Activated CD8-positive, alpha-beta memory T cell treated with anti-CD3 and anti-CD28 coated beads for 1 hour (primary cell): ENCODE measurements around the gene BMERB1.

Experiments
- DNase-seq, 2 donors: peaks; one replicate each; pipeline ENCODE4 v3.0.0-alpha.2; 2020; ENCODE audit warnings: low read depth in 1 of 2; ENCODE audit errors: extremely low read depth in 1 of 2

Gene BMERB1

DNA sequence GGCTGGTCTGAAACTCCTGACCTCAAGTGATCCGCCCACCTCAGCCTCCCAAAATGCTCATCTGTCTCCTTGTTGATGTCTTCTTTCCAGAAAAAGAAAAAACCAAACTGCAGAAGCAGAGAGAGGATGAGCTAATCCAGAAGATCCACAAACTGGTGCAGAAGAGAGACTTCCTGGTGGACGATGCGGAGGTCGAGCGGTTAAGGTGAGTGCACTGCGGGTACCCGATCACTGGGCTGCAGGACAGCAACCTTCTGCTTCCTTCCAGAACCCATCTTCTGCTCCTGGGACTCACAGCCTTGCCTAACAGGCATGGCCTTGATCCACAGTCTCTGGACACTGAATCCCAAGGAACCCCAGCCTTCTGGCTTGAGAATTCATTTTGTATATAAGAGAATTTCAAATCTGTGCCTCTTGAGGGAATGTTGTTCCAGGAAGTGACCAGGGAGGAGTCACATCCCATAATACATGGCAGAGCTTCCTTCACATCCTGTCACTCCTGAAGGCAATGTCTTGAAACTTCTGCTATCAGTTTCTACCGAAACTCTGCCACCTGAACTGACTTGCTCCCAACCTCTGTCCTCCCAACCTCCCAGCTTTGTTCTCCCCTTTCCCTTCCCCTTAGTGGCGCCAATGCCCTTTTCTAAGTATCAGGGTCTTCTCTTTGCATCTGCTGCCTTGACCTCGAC, 146.9 kb downstream of the BMERB1 start:
- no peak for DNase-seq

DNA sequence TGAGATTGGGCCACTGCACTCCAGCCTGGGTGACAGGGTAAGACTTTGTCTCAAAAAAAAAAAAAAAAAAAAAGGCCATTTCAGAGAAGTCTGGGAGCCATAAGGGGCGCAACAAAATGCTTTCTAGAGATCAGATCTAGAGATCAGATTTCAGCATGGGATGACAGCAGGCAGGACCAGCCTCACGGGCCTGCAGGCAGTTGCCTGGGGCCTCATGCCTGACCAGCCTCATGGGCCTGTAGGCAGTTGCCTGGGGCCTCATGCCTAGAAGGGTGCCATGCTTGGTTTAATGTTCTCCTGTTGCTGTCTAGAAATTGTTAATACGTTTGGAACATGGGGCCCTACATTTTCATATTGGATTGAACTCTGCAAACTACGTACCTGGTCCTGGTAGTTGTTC, 149.1 kb downstream of the BMERB1 start:
- no peak for DNase-seq

DNA sequence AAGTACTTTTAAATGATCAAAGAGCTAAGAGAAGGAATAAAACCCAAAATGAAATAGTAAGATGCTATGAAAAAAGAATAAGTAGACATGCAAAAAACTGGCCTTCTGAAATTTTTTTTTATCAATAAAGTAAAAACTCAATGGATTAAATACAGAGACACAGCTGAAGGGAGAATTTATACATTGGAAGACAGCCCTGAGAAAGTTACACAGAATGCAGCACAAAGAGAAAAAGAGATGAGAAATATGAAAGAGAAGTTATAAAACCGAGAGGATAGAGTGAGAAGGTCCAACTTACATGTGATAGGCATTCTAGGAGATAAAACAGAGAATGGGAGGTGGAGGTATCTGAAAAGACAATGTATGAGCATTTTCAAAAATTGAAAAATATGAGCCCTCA, 151.6 kb downstream of the BMERB1 start:
- DNase-seq, result no peak

DNA sequence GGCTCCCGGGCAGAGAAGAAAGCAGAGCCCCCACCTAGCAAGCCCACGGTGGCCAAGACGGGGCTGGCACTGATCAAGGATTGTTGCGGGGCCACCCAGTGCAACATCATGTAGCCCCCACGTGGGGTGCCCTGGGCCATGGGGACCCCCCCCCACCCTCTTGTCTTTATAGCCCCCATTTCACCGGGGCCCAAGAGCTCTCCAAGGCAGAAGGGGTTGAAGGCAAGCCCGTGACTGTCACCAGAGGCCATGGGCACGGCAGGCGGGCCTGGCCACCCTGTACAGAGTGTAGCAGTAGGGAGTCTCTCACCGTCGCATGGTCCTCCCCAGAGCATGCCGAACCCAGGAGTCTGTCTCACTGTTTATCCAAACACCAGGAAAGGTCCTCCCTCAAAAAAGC, 152.3 kb downstream of the BMERB1 start:
- DNase-seq, result no peak

DNA sequence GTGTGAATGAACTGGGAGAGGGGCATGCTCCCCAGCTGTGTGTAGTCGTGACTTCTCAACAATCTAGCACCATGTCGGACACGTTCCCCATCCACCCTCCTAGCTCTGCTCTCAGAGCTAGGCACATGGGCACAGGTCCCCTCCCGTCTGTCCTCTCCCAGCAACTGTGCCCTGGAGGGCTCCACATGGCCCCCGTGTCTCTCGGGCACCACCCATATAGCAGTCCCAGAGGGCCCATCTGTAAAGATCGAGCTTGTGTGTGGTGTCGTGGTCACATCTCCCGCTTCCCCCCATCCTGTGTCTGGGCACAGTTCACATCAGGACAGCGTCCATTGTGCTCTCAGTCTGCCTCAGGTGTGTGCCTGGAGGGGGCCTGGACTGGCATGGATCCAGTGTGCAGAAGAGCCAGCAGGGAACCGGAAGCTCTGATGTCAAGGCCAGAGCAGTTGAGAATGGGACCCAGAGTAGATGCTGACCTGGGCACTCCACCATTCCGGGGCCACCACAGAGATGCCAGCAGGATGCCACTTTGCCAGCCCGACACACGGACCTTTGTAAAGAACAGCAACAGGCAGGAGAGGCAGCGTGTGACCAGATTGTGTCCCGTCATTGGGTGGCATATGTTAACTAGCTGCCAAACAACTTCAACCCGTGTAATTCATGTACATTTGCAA, 152.9 kb downstream of the BMERB1 start:
- no peak for DNase-seq

DNA sequence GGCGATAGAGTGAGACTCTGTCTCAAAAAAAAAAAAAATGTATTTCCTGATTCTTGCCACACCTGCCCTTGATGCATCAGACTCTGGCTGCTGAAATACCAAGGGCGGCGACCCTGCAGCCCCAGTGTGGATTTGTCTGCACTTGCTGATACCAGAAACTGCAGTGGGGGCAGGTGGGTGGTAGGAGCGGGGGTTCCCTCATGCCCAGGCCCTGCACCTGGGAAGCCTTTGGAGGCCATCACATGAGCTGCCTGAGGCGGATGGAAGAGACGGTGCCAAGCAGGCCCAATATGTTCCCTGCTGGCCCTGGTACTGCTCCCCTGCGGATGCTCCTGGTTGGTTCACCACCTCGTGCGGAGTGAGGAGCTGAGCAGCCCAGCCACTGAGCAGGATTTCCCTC, 157.9 kb downstream of the BMERB1 start:
- DNase-seq, result no peak

DNA sequence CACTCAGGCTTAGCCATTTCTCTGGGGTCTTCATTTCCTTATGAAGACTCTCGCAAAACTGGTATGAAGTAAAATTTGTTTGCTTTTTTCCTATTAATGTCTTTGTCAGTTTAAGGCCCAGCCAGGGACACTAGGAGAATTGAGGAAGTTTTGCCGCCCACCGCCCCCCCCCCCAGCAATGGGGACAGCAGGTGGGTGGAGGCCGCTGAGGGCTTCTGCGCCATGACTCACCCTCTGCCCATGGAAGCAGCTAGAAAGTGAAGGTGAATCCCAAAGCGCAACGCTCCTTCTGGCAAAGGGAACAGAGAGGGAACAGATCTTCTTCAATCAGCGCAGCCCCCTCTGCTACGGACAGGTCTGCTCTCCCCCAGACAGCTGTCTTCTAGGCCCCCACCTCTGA, 158.8 kb downstream of the BMERB1 start:
- DNase-seq, result no peak

DNA sequence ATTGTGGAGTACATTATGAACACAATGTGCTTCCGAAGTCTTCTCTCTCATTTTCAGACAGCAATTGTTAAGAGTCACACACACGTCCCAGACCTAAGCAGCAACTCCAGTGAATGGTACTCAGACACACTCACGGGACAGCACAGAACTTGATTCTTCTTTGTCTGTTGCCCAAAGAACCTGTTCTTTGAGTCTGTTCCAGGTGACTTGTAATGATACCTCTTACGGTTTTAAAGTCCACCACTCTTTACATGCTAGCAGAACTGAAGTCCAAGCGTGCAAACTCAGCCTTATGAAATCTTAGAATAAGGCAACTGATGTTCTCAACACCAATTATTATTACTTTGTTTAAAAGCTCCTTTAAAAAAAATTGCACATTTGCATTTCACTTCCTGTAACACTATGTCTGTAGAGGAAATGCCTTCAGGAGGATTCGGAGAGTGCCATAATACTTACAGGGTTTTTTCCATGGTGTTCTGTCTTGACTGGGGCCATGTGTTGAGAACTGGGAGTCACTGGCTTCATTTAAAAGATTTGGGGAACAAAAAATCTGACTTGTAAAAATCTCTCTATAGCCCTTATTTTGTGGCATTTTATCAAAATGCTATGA, 160.4 kb downstream of the BMERB1 start:
- DNase-seq, result no peak

DNA sequence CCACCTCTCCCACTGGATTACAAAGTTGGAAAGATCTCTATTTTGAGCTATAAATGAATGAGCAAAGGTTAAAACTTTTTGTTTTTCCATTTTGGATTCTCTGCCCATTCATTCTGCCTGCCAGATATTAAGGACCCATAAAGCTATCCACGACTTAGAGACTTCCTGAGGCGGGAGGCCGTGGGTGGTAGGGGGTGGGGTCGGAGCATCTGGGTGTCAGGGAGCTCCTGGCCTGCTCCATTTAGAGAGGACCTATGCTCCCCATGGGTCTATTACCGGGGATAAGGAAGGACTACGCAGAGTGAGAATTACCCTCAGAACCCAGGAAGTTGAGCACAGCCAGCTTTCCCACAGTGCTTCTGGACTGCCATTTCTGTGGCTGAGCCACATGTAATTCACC, 162.7 kb downstream of the BMERB1 start:
- no peak for DNase-seq

DNA sequence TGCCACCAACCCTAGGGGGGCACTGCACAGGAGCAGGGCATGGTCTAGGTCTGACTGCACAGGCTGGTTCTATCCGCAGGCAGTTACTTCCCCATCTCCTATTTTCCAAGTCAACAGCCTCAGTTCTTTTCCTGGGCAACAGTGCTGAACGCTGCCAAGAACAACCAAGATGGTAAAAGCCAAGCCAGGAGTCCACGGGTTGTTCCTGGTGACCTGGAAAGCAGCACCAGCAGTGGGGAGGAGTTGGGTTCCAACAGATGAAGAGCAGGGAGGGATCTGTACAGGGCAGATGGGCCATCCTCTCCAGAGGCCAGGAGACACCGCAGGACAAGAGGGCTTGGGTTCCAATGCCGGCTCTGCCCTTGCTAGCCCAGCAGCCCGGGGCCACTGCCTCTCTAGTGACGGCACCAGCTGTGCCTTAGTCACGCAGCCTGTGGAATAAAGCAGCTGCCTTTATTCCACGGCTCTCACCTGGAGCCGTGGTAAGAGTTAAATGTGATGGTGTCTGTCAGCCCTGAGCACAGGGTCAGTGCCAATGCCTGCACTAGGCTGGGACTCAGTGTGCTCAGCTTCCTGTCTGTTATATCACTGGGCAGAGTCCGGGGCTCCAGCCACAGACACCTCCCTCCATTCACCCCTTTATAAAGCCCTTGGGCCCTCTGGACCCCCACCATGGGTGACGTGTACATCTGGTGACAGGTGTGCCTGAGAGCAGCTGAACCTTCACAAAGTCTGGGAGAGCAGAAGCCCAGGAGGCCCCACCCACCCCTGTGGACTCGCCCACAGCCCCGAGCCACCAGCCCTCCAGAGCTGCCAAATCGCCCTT, 163.6 kb downstream of the BMERB1 start:
- DNase-seq, result no peak

DNA sequence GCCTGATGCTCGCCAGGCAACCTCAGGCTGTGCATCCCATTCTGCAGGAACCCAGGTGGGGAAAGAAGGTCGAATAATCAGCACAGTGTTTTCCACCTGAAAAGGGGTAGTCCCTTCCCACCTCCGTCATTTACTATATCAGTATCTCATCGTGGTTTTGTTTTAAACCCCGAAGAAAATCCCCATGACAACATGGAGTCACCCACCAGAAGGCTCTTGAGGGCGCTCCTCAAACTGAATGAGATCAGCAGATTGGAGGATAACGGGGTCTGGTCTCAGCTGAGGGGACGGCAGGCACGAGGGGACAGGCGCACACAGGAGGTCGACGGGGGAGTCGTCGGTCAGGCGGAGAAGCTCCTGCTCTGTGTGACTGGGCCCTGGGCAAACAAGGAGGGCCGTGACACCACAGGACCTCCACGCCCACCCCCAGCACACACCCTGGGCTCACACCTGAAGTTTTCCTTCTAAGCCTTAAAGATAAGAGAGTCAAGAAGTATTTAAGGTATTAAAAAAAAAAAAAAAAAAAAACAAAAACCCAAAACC, 164.3 kb downstream of the BMERB1 start:
- DNase-seq, result no peak

DNA sequence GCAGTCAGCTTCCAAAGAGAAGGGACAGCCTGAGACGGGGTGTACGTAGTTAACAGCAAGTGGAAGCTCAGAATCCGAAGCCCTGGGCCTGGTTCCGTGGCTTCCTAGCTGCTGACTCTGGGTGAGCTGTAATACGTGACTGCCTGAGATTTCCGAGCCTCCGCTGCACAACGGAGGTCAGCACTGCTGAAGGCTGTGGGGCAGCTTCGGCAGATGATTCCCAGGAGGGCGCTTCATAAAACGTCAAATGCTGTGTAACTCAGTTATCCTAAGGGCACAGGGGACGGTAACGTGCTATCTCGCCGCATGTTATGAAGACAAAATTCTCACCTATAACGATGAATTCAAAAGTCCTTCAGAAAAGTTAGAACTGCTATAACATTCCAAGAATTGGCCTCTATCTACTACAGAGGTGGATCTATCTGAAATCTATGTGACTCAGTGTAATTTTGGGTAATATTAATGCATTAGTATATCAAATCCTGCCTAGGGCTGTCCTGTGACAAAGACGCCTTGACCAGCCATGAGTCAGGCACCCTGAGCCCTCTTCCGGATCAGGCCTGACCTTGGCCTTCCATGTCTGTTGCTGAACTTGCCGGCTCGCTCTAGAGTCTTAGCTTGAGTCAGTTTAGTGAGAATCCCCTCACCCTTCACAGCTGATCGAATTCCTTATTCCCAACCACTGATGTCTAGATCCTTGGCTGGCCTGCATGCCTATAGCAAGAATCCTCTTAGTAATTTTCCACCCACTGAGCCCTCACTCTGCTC, 165.1 kb downstream of the BMERB1 start:
- DNase-seq, result no peak

DNA sequence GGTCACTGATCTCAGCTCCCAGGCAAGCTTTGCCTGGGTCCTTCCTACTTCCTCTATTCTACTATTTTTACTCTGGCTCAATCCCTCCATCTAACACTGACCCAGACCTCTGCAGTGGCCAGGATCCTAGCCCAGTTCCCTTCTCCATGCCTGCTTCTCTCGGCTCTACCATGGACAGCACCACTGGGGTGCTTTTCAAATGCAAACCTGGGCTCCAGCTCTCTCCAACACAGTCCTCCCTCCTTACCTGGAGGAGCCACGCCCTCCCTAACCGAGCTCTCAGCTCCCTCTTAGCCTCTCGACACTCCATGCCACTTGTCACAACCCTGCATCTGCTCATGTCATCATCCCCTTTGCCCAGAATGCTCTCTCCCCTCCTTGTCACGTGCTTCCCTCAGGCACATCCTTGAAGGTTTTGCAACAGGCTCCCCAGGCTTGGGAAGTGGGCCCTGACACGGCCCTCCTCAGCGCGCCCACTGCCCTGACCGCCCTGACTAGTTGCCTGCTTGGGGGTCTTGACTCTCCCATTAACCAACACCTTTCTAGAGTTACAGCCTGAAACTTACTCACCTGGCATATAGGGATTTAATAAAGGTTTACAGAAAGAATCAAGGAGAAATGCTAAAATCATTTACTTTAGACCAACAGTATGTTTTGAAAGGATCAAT, 167.0 kb downstream of the BMERB1 start:
- DNase-seq, result no peak

DNA sequence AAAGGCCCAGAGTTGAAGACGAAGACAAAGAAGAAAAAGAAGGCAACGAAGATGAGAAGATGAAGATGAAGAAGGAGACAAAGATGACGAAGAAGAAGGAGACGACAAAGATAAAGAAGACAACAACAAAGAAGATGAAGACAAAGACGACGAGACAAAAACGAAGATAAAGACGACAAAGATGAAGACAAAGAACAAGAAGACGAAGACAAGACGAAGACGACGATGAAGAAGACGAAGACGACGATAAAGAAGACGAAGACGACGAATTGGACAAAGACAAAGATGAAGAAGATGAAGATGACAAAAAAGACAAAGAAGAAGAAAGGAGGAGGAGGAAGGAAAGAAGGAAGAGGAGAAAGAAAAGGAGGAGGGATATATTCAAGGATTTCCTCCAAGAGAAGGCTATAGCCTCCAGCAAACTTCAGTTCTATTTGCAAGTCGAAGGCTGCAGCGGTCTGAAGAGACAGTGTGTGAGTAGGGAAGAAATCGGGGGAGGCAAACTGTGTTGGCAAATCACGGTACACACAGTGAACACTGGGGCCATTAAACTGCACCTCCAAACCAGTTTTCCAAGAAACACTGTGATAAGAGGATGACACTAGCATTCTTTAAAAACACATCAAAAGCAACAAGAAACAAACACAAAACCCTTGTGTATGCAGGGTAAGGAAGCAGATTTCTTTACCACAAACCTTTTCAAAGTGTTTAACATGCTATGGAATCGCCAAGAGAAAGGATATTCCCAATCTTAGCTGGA, 168.1 kb downstream of the BMERB1 start:
- no peak for DNase-seq

DNA sequence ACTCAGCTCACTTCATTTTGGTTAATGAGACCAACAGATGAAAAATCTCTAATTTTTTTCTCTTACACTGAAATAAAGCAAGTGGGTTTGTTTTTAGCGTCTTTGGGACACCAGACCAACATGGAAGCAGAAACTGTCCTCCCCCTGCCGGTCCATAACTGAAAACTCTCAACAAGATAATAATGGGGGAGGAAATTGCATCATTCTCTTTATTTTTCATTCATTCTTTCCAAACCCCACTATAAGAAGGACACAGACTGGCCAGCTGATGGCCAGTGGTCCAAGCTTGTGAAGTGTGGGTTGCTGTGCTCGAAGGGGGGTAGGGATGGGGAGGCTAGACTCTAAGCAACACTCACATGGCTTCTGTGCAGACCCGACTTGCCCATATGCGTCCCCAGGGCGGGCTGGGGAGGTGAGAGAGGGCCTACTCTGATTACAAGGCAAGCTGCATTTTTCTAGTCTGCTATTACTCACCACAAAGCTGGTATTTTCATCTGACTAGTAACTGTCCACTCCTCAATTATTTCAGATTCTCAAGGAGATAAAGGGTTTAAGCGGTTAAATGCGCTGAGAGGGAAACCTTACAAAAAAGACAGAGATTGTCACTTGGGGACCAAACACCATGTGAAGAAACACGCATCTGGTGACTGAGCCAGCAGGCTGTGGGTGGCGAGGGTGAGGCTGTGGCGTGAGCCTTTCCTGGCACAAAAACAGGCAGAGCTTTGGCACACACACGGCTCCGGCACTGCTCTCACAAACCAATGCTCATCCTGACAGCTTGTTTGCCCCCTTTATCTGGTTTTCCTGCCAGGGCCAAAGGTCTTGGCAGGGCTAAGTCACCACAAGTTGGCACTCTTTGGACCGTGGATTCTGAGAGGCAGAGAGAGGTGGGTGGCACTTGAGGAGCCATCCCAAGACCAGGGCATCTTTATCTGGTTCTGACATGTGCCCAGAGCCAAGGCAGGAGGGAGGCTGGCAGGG, 170.4 kb downstream of the BMERB1 start:
- no peak for DNase-seq

DNA sequence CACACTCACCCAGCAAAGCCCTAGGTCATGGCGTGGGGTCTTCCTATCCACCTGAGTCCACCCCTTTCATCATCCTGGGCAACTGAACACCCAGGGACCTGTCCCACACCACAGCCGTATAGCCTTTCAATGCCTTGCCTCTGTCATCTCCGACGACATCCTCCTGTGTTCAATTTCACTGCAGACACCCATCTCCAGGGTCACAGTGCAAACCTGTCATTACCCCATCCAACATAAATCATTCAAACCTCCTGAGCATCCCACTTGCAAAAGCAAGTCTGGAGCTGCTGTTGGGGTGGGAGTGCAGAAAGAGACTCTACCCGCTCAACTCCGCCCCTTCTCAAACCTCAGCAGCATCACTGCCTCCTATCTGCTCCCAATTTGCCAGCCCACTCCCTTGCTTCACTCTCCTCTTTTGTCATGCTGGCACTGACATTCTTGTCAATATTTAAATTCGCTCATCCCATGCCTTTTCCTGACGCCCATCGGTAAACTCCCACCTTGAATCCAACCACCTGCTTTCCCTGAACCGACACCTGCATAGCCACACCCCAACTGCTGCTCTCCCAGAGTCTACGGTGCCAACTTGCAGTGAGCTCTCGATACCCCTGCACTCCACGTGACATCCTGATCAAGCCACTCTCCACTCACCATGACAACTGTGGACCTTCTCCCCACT, 171.6 kb downstream of the BMERB1 start:
- DNase-seq, result no peak

DNA sequence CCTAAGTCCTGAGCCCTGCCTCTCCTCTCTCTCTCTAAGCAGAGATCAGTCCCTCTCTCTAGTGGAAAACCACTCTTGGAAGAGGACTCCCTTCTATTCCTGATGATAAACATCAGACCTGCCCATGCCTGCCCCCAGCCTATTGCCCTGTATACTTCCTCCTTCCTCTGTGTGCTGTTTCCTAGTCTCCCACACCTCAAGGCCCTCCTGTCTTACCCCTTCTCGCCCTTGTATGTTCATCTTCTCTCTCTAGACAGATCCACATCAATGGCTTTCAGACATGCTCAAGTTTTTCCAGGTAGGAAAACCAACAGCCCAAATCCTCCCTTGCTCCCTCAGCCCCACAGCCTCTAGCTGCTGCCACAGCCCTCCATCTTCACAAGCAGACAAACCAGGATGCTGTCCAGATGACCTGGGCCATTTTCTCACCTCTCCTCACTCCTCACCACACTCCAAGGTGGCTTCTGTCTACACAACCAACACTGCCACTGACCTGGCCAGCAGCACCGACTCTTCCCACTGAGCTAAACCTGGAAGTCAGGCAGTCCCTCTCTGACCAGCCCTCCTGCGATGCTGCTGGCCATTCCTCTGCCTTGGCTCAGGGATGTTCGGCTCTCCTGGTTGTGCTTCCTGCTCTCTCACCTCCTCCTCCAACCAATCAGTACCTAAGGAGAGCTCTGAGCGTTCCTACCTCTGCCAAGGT, 172.3 kb downstream of the BMERB1 start:
- no peak for DNase-seq
